Measurements from ENCODE around the gene PROSER3.

The PROSER3 gene

DNA sequence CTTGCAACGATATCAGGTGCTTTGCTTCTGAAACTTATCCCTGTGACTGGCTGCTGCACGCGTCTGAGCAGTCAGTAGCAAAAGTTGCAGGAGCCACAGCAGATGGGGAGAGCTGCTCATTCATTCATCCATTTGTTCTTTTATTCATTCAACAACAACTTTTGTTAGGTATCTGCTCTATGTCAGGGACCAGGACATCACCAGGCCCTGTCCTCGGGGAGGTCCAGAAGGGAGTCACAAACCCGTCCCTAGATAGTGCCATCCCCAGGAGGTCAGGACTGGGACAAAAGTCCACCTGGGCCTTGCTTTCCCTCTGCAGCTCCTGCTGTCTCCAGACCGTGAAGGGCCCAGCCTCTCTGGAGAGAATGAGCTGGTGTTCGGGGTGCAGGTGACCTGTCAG is 20.0 kb downstream of the PROSER3 start:
- DNase-seq (ENCODE audit: low spot score): no peak

- no peak for DNase-seq (ENCODE audit: low spot score)
Observed at GRCh38 chr19:35779033-35779432, 21.1 kb downstream of the PROSER3 start.

DNA sequence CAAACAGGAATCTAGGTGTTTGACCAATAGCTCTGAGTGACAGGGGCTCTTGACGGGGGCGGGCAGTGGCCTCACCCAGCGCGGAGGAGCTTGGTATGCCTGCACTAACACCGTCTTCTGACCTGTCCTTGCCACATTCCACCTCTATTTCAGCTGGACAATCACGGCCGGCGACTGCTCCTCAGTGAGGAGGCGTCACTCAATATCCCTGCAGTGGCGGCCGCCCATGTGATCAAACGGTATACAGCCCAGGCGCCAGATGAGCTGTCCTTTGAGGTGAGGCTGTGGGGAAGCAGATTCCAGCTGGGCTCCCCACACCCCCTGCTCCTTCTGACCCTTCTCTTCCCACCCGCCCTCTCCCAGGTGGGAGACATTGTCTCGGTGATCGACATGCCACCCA is 22.1 kb downstream of the PROSER3 start:
- DNase-seq (ENCODE audit: low spot score): no peak

GRCh38 chr19:35780717-35781116 is 22.7 kb downstream of the PROSER3 start:
- DNase-seq (ENCODE audit: low spot score): no peak

DNA sequence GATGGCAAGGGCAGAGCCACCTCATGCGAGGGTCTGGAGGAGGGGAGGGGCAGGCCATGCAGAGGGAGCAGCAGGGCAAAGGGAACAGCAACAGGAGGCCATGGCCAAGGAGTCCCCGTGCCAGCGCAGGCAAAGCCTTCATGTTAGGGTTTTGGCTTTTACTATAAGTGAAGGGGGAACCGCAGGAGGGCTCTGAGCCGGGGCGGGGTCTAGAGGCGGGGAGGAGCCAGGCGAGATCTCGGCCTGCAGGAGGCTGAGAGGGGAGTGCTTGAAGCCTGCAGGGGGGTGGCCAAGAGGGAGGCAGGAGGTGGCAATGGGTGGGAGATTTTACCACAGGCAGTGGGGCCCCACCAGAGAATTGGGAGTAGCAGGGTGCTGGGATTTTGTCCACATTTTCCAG is 23.7 kb downstream of the PROSER3 start:
- DNase-seq (ENCODE audit: low spot score): no peak

GRCh38 chr19:35782589-35782988 is 24.6 kb downstream of the PROSER3 start:
- DNase-seq (ENCODE audit: low spot score): no peak

- no peak for DNase-seq (ENCODE audit: low spot score)
Observed at GRCh38 chr19:35783469-35784434, 25.8 kb downstream of the PROSER3 start.

DNA sequence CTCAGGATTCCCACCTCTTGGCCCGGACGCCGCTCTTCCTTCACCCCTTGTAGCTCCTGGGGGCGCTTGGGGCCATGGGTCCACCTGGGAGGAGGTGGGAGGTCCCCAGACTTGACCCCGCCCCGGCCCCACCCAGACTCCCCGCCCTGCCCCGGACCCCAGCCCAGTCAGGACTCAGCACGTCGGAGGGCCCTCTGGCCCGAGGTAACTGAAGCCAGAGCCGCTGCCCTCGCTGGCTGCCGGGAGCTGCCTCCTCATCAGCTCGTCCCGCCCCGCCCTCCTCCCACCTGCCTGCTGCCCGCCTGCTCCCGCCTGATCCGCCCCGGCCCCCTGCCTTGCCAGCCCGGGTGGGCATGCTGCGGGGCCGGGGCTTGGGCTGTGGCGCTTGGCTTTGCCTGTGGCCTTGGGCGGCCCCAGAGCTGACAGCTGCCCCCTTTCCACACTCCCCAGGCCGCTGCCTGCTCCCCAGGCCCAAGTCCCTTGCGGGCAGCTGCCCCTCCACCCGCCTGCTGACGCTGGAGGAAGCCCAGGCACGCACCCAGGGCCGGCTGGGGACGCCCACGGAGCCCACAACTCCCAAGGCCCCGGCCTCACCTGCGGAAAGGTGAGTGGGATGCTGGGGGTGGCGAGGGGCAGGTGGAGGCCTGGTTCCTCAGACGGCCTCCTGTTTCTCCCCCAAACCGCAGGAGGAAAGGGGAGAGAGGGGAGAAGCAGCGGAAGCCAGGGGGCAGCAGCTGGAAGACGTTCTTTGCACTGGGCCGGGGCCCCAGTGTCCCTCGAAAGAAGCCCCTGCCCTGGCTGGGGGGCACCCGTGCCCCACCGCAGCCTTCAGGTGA is 26.7 kb downstream of the PROSER3 start:
- DNase-seq (ENCODE audit: low spot score): no peak

- DNase-seq (ENCODE audit: low spot score): no peak
Observed at GRCh38 chr19:35785339-35785627, 27.3 kb downstream of the PROSER3 start.

GRCh38 chr19:35786299-35787160 is 28.6 kb downstream of the PROSER3 start:
- no peak for DNase-seq (ENCODE audit: low spot score)

DNA sequence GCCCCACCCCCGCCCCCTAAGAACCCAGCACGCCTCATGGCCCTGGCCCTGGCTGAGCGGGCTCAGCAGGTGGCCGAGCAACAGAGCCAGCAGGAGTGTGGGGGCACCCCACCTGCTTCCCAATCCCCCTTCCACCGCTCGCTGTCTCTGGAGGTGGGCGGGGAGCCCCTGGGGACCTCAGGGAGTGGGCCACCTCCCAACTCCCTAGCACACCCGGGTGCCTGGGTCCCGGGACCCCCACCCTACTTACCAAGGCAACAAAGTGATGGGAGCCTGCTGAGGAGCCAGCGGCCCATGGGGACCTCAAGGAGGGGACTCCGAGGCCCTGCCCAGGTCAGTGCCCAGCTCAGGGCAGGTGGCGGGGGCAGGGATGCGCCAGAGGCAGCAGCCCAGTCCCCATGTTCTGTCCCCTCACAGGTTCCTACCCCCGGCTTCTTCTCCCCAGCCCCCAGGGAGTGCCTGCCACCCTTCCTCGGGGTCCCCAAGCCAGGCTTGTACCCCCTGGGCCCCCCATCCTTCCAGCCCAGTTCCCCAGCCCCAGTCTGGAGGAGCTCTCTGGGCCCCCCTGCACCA is 29.3 kb downstream of the PROSER3 start:
- DNase-seq (ENCODE audit: low spot score): no peak

DNA sequence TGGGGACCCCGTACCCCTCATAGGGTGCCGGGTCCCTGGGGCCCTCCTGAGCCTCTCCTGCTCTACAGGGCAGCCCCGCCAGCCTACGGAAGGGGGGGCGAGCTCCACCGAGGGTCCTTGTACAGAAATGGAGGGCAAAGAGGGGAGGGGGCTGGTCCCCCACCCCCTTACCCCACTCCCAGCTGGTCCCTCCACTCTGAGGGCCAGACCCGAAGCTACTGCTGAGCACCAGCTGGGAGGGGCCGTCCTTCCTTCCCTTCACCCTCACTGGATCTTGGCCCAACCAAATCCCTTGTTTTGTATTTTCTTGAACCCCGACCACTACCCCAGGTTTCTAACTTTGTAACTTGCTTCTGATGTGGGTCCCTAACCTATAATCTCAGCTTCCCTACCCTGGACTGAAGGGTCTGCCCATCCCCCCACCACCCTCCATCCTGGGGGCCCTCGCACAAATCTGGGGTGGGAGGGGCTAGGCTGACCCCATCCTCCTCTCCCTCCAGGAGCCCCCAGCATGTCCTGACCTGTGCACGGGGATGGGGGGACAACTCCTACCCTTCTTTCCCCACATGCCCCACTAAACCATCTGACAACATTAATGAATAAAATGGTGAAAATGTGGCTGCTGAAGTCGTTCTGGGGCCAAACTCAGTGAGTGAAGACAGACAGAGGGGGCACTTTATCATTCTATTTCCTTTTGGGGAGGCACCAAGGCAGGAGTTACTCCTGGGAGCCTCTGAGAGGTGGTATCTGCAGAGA is 30.4 kb downstream of the PROSER3 start:
- DNase-seq (ENCODE audit: low spot score): no peak

GRCh38 chr19:35789195-35789977 is 31.4 kb downstream of the PROSER3 start:
- DNase-seq (ENCODE audit: low spot score): no peak

GRCh38 chr19:35789978-35790944 is 32.3 kb downstream of the PROSER3 start:
- no peak for DNase-seq (ENCODE audit: low spot score)

DNA sequence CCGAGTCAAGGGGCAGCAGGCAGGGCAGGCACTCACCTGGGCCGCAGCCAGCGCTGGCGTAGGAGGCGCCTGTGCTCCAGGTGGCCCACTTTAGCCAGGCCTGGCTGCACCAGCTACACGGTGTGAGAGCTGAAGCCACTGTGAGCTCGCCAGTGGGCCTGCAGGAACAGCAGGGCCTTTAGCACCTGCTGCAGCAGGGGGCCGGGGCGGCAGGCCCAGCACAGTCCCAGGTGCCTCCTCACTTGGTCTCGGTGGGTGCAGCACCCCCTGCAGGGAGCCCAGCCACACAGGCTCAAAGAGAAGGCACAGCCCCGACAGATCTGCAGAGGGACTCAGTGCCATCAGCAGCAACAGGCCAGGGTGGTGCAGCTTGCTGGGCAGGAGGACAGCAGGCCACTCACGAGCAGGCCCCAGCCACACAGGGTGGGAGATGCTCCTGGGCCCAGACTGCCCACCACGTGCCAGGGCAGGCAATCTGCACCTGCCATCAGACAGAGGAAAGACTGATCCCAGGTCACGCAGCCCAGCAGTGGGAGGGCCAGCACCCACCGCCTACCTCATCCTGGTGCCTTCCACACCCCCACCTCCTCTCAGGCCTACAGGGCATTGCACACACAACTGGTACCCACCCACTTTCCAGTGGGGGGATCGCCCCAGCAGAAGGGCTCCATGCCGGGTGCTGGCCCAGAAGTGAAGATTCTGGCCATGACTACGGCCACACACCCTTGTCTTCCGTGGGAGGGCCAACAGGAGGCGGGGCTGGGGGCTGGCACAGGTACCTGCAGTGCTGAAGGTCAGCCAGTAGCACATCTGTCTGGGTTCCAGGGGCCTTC is 33.2 kb downstream of the PROSER3 start:
- no peak for DNase-seq (ENCODE audit: low spot score)

- no peak for DNase-seq (ENCODE audit: low spot score)
Observed at GRCh38 chr19:35791814-35792279, 33.9 kb downstream of the PROSER3 start.

GRCh38 chr19:35792312-35792711 is 34.3 kb downstream of the PROSER3 start:
- DNase-seq (ENCODE audit: low spot score): no peak

DNA sequence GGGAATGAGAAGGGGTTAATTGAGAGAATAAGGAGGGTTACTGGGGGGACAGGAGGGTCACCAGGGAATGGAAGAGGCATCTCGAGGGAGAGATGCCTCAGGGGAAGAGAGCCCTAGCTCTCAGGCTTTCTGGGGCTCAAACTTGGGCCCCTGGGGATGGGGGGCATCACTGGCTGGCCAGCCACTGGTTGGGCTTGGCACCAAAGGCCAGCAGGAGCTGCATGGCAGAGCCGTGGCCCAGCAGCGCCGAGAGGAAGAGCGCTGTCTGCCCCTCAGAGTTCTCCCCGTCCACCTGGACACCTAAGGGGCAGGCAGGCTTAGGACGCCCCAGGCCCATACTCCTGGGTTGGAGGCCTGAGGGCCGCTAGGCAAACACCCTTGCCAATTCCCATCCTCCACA is 34.9 kb downstream of the PROSER3 start:
- no peak for DNase-seq (ENCODE audit: low spot score)
